ENCODE measurements around the gene SLC44A5. TPM values are rescaled to one million over a fixed set of nuclear protein-coding genes. Genes with fewer than 3 reads are reported as not detected.

SLC44A5 gene
- polyA plus RNA-seq, 2 of the 4 experiments (the other 2 are of a cell fraction), result 0.10 to 1.5 TPM

DNA sequence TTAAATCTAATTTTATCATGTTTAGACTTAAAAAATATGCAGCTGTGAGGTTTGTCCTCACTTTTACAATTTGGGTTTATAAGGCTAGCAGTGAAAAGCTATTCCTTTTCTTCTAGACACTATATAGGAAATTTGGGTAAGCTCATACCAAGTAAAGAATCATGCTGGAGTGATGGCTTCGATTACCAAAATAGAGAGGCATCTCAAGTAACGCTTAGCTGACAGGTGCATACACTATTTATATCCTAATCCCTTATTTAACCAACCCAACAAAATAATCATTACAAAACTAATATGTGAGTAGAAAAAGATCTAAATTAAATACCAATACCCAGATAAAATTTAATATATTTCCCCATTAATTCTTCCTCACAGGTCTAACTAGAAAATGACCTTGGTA lies 283.5 kb downstream of the SLC44A5 start:
- POLR2A ChIA-PET, result no interaction called here
- Histone ChIP-seq H3K9me3 (no peaks in the 10 kb centered on the region), H3K4me1 (no peaks in the 10 kb centered on the region), H3K4me2 (no peak overlapping the region), H3K27ac (no peak overlapping the region), H3K4me3 (no peak overlapping the region)
- DNase-seq (ENCODE audit: low read depth in 1 of 2, low spot score in 1 of 2) (no peak), ATAC-seq (no peak), FAIRE-seq (no peak)
- CTCF ChIA-PET, result interaction anchor here (1.0 kb wide), 1 partner anchor 124 kb away, joined by 3 read pairs; no protein-coding TSS in a partner anchor
- TF ChIP-seq CEBPB (IDR thresholded peaks at IDR 0.05) (no peak), RAD21 (conservative IDR thresholded peaks at IDR 0.05 in 1 of 2, IDR thresholded peaks at IDR 0.05 in 1 of 2) (no peak), MAZ (IDR thresholded peaks at IDR 0.05; ENCODE audit: borderline replicate concordance, low read depth, low read length) (no peak), KDM5A (IDR thresholded peaks at IDR 0.05) (no peak), FOSL2 (IDR thresholded peaks at IDR 0.05) (no peak), FOSL2 (CRISPR knock-in tag; IDR thresholded peaks at IDR 0.05) (no peak), TP53 (CRISPR knock-in tag; IDR thresholded peaks at IDR 0.05) (no peak), ZC3H11A (IDR thresholded peaks at IDR 0.05) (no peak), EHF (CRISPR knock-in tag; IDR thresholded peaks at IDR 0.05) (no peak), HOXB13 (CRISPR knock-in tag; IDR thresholded peaks at IDR 0.05; ENCODE audit: low read depth) (no peak), CBX2 (IDR thresholded peaks at IDR 0.05; ENCODE audit: borderline replicate concordance, low read depth) (no peak), NR3C1 (IDR thresholded peaks at IDR 0.05) (no peak), CBX8 (IDR thresholded peaks at IDR 0.05) (no peak), HOXA7 (CRISPR knock-in tag; IDR thresholded peaks at IDR 0.05) (no peak), KDM1A (IDR thresholded peaks at IDR 0.05; ENCODE audit: low read depth) (no peak), JUN (IDR thresholded peaks at IDR 0.05) (no peak), MAFK (IDR thresholded peaks at IDR 0.05; ENCODE audit: partially characterized antibody) (no peak), CHD2 (IDR thresholded peaks at IDR 0.05; ENCODE audit: low read length, partially characterized antibody) (no peak)
- TF ChIP-seq, protein P1, sequence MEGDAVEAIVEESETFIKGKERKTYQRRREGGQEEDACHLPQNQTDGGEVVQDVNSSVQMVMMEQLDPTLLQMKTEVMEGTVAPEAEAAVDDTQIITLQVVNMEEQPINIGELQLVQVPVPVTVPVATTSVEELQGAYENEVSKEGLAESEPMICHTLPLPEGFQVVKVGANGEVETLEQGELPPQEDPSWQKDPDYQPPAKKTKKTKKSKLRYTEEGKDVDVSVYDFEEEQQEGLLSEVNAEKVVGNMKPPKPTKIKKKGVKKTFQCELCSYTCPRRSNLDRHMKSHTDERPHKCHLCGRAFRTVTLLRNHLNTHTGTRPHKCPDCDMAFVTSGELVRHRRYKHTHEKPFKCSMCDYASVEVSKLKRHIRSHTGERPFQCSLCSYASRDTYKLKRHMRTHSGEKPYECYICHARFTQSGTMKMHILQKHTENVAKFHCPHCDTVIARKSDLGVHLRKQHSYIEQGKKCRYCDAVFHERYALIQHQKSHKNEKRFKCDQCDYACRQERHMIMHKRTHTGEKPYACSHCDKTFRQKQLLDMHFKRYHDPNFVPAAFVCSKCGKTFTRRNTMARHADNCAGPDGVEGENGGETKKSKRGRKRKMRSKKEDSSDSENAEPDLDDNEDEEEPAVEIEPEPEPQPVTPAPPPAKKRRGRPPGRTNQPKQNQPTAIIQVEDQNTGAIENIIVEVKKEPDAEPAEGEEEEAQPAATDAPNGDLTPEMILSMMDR (IDR thresholded peaks at IDR 0.05), result no peak
- TF ChIP-seq, protein P2, sequence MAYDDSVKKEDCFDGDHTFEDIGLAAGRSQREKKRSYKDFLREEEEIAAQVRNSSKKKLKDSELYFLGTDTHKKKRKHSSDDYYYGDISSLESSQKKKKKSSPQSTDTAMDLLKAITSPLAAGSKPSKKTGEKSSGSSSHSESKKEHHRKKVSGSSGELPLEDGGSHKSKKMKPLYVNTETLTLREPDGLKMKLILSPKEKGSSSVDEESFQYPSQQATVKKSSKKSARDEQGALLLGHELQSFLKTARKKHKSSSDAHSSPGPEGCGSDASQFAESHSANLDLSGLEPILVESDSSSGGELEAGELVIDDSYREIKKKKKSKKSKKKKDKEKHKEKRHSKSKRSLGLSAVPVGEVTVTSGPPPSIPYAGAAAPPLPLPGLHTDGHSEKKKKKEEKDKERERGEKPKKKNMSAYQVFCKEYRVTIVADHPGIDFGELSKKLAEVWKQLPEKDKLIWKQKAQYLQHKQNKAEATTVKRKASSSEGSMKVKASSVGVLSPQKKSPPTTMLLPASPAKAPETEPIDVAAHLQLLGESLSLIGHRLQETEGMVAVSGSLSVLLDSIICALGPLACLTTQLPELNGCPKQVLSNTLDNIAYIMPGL (CRISPR knock-in tag; IDR thresholded peaks at IDR 0.05; ENCODE audit: borderline replicate concordance), result no peak
- TF ChIP-seq, protein P3, sequence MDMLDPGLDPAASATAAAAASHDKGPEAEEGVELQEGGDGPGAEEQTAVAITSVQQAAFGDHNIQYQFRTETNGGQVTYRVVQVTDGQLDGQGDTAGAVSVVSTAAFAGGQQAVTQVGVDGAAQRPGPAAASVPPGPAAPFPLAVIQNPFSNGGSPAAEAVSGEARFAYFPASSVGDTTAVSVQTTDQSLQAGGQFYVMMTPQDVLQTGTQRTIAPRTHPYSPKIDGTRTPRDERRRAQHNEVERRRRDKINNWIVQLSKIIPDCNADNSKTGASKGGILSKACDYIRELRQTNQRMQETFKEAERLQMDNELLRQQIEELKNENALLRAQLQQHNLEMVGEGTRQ (IDR thresholded peaks at IDR 0.05), result no peak
- 31% methylated on average over 2 of the region's 2 CpGs for WGBS (ENCODE audit: missing lambda C conversion rate)

DNA sequence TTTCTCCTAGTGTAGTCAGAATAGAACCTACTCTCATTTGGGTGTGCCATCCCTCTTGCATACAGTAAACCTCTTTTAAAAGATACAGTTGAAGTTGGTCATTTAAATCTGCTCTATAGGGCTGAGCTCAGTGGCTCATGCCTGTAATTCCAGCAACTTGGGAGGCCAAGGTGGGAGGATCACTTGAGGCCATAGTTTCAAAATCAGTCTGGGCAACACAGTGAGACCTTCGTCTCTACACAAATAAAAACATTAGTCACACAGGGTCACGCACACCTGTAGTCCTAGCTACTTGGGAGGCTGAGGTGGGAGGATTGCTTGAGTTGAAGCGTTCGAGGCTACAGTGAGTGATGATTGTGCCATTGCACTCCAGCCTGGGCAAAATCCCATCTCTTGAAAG lies 292.9 kb downstream of the SLC44A5 start:
- Histone ChIP-seq H3K4me2 (no peak overlapping the region), H3K9me3 (no peaks in the 10 kb centered on the region), H3K4me3 (no peak overlapping the region), H3K27ac (no peak overlapping the region), H3K4me1 (no peaks in the 10 kb centered on the region)
- DNase-seq (ENCODE audit: low read depth in 1 of 2, low spot score in 1 of 2) (no peak), ATAC-seq (no peak), FAIRE-seq (no peak)
- ChIA-PET CTCF (no interaction called here), POLR2A (no interaction called here)
- 37% methylated on average over 4 of the region's 4 CpGs for WGBS (ENCODE audit: missing lambda C conversion rate)
- TF ChIP-seq ZSCAN20 (CRISPR knock-in tag; IDR thresholded peaks at IDR 0.05) (no peak), KDM1A (IDR thresholded peaks at IDR 0.05; ENCODE audit: low read depth) (no peak)
- TF ChIP-seq, protein P4, sequence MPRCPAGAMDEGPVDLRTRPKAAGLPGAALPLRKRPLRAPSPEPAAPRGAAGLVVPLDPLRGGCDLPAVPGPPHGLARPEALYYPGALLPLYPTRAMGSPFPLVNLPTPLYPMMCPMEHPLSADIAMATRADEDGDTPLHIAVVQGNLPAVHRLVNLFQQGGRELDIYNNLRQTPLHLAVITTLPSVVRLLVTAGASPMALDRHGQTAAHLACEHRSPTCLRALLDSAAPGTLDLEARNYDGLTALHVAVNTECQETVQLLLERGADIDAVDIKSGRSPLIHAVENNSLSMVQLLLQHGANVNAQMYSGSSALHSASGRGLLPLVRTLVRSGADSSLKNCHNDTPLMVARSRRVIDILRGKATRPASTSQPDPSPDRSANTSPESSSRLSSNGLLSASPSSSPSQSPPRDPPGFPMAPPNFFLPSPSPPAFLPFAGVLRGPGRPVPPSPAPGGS (IDR thresholded peaks at IDR 0.05), result no peak
- TF ChIP-seq, protein P5, sequence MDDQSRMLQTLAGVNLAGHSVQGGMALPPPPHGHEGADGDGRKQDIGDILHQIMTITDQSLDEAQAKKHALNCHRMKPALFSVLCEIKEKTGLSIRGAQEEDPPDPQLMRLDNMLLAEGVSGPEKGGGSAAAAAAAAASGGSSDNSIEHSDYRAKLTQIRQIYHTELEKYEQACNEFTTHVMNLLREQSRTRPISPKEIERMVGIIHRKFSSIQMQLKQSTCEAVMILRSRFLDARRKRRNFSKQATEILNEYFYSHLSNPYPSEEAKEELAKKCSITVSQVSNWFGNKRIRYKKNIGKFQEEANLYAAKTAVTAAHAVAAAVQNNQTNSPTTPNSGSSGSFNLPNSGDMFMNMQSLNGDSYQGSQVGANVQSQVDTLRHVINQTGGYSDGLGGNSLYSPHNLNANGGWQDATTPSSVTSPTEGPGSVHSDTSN (IDR thresholded peaks at IDR 0.05), result no peak
